ENCODE data around the gene PADI4.
"Not testable (repeated sequence)": the region's sequence is repeated elsewhere in the genome, so short reads cannot be mapped to it uniquely, and the experiment has no call there.

The PADI4 gene

DNA sequence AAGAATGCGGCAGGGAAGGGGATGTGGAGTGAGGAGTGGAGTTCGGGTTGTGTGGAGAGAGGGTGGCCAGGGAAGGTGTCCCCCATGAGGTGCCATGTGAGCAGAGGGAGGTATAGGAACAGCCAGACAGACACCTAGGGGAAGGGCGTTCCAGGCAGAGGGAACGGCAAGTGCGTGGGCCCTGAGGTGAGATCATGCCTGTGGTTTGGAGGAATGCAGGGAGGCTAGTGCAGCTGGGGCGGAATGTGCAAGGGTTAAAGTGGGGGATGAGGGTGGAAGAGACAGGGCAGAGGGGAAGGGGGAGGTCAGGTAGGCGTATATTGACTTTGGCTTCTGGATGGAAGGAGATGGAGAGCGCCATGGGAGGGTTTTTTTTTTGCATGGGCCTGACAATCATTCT, 32.4 kb downstream of the PADI4 start:
- in situ Hi-C loops (cut with MboI; ENCODE audit: low pct_unique_long_range_greater_than_20kb, low sequenced_read_pairs): no loop called here
- DNase-seq: no peak

GRCh38 chr1:17342014-17342441, 34.0 kb downstream of the PADI4 start:
- no peak for DNase-seq
- in situ Hi-C loops (cut with MboI; ENCODE audit: low pct_unique_long_range_greater_than_20kb, low sequenced_read_pairs): no loop called here

DNA sequence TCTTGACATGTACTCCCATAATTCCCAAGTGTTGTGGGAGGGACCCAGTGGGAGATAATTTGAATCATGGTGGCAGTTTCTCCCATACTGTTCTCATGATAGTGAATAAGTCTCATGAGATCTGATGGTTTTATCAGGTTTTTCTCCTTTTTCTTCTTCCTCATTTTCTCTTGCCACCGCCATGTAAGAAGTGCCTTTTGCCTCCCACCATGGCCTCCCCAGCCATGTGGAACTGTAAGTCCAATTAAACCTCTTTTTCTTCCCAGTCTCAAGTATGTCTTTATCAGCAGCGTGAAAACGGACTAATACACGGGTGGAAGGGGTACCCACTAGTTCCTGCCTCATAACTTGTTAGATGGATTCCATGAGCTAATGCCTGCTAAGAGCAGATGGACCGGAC, 37.5 kb downstream of the PADI4 start:
- DNase-seq; in situ Hi-C loops (cut with MboI; ENCODE audit: low pct_unique_long_range_greater_than_20kb, low sequenced_read_pairs): not testable (repeated sequence)

- in situ Hi-C loops (cut with MboI; ENCODE audit: low pct_unique_long_range_greater_than_20kb, low sequenced_read_pairs): no loop called here
- no peak for DNase-seq
Measured at GRCh38 chr1:17346046-17346789, 38.2 kb downstream of the PADI4 start.

GRCh38 chr1:17347769-17348592, 40.0 kb downstream of the PADI4 start:
- no peak for DNase-seq
- in situ Hi-C loops (cut with MboI; ENCODE audit: low pct_unique_long_range_greater_than_20kb, low sequenced_read_pairs): no loop called here

DNA sequence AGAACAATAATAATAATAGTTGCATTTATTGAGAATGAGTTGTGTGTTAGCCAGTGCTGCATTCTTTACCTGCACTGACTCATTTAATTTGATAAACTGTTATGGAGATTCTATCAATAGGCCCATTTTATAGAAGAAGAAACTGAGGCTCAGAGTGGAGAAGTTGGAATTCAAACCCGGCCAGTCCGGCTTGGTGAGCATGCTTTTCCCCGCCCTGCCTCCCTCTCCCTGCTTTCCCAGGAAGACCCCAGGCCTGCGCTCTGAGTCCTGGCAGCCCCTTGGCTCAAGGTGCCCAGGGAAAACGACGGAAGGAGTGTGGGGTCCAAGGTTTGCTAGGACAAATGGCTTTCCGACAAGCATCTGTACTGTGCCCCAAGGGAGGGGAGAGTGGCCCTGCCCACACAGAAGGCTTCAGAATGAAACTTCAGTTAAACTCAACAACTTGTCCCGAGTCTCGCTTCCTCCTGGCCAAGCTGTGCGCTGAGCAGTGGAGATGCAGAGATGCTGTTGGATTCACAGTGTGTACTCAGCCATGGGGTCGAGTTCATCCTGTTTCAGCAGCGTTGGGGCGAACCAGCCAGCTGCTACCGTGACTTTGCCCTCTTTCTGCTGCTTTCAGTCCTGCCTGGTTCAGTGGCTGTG, 40.7 kb downstream of the PADI4 start:
- DNase-seq: no peak
- in situ Hi-C loops (cut with MboI; ENCODE audit: low pct_unique_long_range_greater_than_20kb, low sequenced_read_pairs): no loop called here

GRCh38 chr1:17350083-17350482, 42.1 kb downstream of the PADI4 start:
- no peak for DNase-seq
- in situ Hi-C loops (cut with MboI; ENCODE audit: low pct_unique_long_range_greater_than_20kb, low sequenced_read_pairs): no loop called here

DNA sequence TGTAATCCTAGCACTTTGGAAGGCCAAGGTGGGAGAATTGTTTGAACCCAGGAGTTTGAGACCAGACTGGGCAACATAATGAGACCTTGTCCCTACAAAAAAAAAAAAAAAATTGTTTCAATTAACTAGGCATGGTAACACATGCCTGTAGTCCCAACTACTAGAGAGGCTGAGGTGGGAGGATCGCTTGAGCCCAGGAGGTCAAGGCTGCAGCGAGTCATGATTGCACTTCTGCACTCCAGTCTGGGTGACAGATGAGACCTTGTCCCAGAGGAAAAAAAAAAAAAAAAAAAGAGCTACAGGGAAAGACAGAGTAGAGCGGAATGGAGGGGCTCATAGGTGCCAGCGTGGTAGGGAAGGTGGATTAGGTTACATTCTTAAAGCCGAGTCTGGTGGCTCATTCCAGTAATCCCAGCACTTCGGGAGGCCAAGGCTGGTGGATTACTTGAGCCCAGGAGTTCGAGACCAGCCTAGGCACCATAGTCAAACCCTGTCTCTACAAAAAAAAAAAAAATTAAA, 43.0 kb downstream of the PADI4 start:
- in situ Hi-C loops (cut with MboI; ENCODE audit: low pct_unique_long_range_greater_than_20kb, low sequenced_read_pairs): no loop called here
- no peak for DNase-seq

DNA sequence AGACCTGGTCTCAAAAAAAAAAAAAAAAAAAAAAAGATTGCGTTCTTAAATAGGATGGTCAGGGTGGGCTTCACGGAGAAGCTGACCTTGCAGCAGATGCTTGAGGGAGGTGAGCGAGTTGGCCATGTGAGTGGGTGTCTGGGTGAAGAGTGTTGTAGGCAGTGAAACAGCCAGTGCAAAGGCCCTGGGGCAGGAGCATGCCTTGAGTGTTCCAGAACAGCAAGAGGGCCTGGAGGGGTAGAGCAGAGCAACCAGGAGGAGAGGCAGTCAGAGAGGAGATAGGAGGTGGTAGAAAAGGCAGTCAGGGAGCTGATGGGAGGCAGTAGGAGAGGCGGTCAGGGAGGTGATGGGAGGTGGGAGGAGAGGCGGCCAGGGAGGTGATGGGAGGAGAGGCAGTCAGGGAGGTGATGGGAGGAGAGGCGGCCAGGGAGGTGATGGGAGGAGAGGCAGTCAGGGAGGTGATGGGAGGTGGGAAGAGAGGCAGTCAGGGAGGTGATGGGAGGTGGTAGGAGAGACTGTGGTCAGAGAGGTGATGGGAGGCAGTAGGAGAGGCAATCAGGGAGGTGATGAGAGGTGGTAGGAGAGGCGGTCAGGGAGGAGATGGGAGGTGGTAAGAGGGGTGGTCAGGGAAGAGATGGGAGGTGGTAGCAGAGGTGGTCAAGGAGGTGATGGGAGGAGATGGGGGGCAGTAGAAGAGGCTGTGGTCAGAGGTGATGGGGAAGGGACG, 43.8 kb downstream of the PADI4 start:
- in situ Hi-C loops (cut with MboI; ENCODE audit: low pct_unique_long_range_greater_than_20kb, low sequenced_read_pairs): no loop called here
- no peak for DNase-seq

DNA sequence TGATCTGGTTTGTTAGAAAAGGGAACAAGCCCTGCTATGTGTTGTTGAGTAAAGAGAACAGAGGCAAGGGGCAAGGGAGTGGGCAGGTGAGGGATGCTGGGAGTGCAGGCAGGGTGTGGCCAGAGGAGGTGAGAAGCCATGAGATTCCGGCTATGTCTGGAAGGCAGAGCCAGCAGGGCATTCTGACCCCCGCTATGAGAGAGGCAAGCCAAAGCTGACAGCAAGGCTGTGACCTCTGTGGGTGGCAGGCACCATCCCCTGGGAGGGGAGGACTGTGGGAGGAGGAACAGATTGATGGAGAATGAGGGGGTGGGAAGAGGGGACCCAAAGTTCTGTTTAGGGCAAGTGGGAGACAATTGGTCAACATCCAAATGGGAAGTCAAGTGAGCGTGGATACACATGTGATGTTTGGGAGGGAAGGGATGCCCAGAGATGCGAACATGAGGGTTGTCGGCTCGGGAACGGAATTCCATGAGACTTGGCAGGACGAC, 44.5 kb downstream of the PADI4 start:
- no peak for DNase-seq
- in situ Hi-C loops (cut with MboI; ENCODE audit: low pct_unique_long_range_greater_than_20kb, low sequenced_read_pairs): no loop called here

- in situ Hi-C loops (cut with MboI; ENCODE audit: low pct_unique_long_range_greater_than_20kb, low sequenced_read_pairs): no loop called here
- no peak for DNase-seq
Measured at GRCh38 chr1:17355898-17356297, 47.9 kb downstream of the PADI4 start.

- DNase-seq: no peak
- in situ Hi-C loops (cut with MboI; ENCODE audit: low pct_unique_long_range_greater_than_20kb, low sequenced_read_pairs): no loop called here
Measured at GRCh38 chr1:17356387-17357026, 48.5 kb downstream of the PADI4 start.

DNA sequence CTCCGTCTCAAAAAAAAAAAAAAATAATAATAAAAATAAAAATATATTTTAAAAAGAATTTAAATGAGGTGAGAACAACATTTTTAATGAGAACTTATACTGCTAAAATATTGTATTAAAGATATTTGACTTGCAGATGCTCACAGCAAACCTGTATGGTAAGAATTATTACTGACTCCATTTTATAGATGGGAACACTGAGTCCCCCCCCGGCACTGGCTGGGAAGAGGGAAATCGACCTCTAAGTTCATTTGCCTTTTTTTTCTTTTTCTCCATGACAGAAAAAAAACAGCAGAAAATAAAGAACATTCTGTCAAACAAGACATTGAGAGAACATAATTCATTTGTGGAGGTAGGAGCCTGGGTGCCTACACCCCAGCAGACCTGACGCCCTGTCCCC, 50.6 kb downstream of the PADI4 start:
- in situ Hi-C loops (cut with MboI; ENCODE audit: low pct_unique_long_range_greater_than_20kb, low sequenced_read_pairs): no loop called here
- DNase-seq: no peak

DNA sequence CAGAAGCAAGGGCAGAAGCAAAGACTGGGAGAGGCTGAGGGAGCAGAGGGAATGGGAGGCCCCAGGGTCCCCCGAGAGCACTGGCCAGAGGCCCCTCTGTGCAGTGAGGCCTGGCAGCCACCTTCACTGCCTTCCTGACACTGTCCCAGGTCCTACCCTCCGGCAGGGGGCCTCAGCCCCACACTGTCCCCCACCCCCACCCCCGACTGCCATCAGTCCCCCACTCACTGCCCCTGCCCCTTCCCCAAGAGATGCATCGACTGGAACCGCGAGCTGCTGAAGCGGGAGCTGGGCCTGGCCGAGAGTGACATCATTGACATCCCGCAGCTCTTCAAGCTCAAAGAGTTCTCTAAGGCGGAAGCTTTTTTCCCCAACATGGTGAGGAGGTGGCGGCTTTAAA, 51.0 kb downstream of the PADI4 start:
- no peak for DNase-seq
- in situ Hi-C loops (cut with MboI; ENCODE audit: low pct_unique_long_range_greater_than_20kb, low sequenced_read_pairs): no loop called here

DNA sequence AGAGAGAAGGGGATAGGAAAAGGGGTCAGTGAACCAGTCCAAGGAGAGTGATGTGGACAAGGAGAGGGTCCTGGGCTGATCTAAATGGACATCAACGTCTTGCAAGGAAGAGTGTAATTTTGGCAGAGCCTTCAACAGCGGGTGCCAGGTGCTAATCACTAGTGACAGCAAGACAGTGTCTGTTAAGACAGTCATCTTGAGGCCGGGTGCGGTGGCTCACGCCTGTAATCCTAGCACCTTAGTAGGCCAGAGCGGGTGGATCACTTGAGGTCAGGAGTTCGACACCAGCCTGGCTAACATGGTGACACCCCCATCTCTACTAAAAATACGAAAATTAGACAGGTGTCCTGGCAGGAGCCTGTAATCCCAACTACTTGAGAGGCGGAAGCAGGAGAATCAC, 51.8 kb downstream of the PADI4 start:
- DNase-seq: no peak
- in situ Hi-C loops (cut with MboI; ENCODE audit: low pct_unique_long_range_greater_than_20kb, low sequenced_read_pairs): no loop called here

DNA sequence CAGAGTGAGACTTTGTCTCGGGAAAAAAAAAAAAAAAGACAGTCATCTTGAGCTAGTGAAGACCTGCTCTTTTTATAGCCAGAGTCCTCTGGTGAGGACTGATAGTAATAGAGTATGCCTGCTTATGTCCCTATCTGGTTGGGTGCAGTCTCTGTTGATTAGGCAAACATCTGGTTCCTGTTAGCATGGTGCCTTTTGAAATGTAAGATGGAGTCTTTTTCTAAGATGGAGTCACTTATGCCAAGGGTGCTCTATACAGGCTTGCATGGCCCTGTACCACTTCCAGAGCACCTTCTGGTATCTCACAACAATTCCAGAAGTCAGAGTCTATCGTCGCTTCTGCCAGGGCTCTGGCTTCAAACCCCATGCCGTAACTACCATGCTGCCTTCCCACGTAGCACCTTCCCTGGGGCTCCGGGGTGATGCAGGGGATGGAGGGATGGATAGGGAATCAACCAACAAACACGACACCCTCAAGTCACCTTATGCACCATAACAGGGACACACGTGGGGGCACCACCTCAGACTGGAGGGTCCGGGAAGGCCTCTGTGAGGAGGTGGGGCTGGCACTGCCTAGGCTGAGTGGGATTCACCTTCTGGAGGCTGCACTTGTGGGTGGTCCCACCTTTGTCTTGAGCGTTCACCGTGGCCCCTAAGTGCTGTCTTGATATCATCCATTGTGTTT, 52.4 kb downstream of the PADI4 start:
- in situ Hi-C loops (cut with MboI; ENCODE audit: low pct_unique_long_range_greater_than_20kb, low sequenced_read_pairs): no loop called here
- no peak for DNase-seq

GRCh38 chr1:17361687-17362086, 53.7 kb downstream of the PADI4 start:
- in situ Hi-C loops (cut with MboI; ENCODE audit: low pct_unique_long_range_greater_than_20kb, low sequenced_read_pairs): no loop called here

DNA sequence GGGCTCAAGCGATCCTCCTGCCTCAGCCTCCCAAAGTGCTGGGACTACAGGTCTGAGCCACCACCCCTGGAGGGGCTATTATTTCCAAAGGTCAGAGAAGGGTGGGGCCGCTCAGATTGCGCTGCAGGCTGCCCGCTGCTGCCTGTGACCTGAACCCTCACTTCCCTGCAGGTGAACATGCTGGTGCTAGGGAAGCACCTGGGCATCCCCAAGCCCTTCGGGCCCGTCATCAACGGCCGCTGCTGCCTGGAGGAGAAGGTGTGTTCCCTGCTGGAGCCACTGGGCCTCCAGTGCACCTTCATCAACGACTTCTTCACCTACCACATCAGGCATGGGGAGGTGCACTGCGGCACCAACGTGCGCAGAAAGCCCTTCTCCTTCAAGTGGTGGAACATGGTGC, 55.4 kb downstream of the PADI4 start:
- no peak for DNase-seq
- in situ Hi-C loops (cut with MboI; ENCODE audit: low pct_unique_long_range_greater_than_20kb, low sequenced_read_pairs): no loop called here

More at GRCh38 chr1:17361687-17362086, 53.7 kb downstream of the PADI4 start:
- DNase-seq: no peak

Measured in KBM-7 (cell line).